Adrenal gland (tissue), 12 donors: Measurements from ENCODE around the gene COBLL1. TPM values are rescaled to one million over a fixed set of nuclear protein-coding genes. Genes with fewer than 3 reads are reported as not detected.

Experiments used
- DNase-seq, 7 donors: peaks; one replicate each; pipeline ENCODE4 v3.0.0-alpha.2; 2019 to 2020
- H3K27ac ChIP-seq, 5 donors: fragments of 200-600 bp; sonication (generic) in 4 of 5; 1 replicate in 3 of 5; 2 replicates in 2 of 5; pipeline versions ENCODE4 v1.5.1 to v1.8.0; 2016 to 2020; ENCODE audit warnings: mild to moderate bottlenecking in 1 of 5
- H3K27me3 ChIP-seq: fragments of 200-600 bp; 2 replicates; pipeline ENCODE4 v1.8.0; 2021
- H3K36me3 ChIP-seq, 2 donors: fragments of 200-600 bp; replicated peaks in 1 of 2; 1 replicate in 1 of 2; 2 replicates in 1 of 2; pipeline versions ENCODE4 v1.5.1 to v1.8.0; 2018 to 2022
- H3K4me1 ChIP-seq, 2 donors: fragments of 200-600 bp; replicated peaks in 1 of 2; 1 replicate in 1 of 2; 2 replicates in 1 of 2; pipeline versions ENCODE4 v1.5.1 to v1.8.0; 2018 to 2021
- H3K4me3 ChIP-seq, 4 donors: fragments of 200-600 bp; sonication (generic) in 3 of 4; one replicate each; pipeline ENCODE4 v1.5.1; 2016 to 2018
- H3K9me3 ChIP-seq, 3 donors: fragments of 200-600 bp; sonication (generic) in 1 of 3; replicated peaks in 1 of 3; 1 replicate in 2 of 3; 2 replicates in 1 of 3; pipeline versions ENCODE4 v1.5.1 to v1.8.0; 2016 to 2021
- CTCF ChIP-seq, 6 experiments: fragments of 450-650 bp in 4 of 6; fragments of 200-600 bp in 2 of 6; sonication (generic) in 1 of 6; IDR thresholded peaks; 1 replicate in 5 of 6; 2 replicates in 1 of 6; pipeline versions ENCODE4 v1.5.1 to v1.8.0; 2016 to 2021; ENCODE audit warnings: antibody characterized with exemption in 6 of 6, mild to moderate bottlenecking in 2 of 6, moderate library complexity in 1 of 6
- POLR2A ChIP-seq, 2 donors: fragments of 450-650 bp; IDR thresholded peaks; one replicate each; pipeline ENCODE4 v1.6.1; 2017; ENCODE audit warnings: antibody characterized with exemption in 2 of 2, mild to moderate bottlenecking in 2 of 2, moderate library complexity in 1 of 2
- WGBS, 4 donors: extraction: QIAGEN DNeasy Blood & Tissue Kit in 2 of 4; methylation state at CpG; one replicate each; pipeline versions ENCODE4 v1.1.5 to v1.1.7; 2013 to 2017; 5-methylcytosine and 5-hydroxymethylcytosine counted together
- intact Hi-C, 2 donors: fragments of 100-400 bp; cut with DNase I; formaldehyde crosslinking; loops; one replicate each; pipeline versions ENCODE4 v1.14.1 to v1.15.0; 2022 to 2023
- polyA plus RNA-seq, 3 donors: library from polyadenylated mRNA; stranded (reverse); fragments of 200-250 nt in 2 of 3; fragments of 350-450 nt in 1 of 3; fragmentation: Illumina TruSeq in 1 of 3; extraction: RNeasy Lipid Tissue Mini Kit (QIAGEN cat#74804) in 1 of 3; gene quantifications; one replicate each; pipeline ENCODE4 v1.2.3, GENCODE V29; 2013 to 2014
- total RNA-seq, 9 donors: library from RNA; depleted of rRNA in 4 of 9; stranded (reverse); fragments of >200 nt in 4 of 9; fragments of 120-200 nt in 1 of 9; fragmentation: NEBNext Ultra II Directional in 1 of 9; extraction: Animal tissue kit (Norgen Biotek cat#: 25700) in 1 of 9; gene quantifications; one replicate each; pipeline versions ENCODE4 v1.1.0 to v1.2.4, GENCODE V29; 2013 to 2023
- donor health status: healthy with polysubstance abuse.
- donor health status: Bipolar disorder and iron deficiency.
- donor health status: DM: yes; HTN: yes; CAD: no.
- donor health status: DM: no; HTN: no; CAD: no.
- donor health status: DM: no; HTN: no; CAD: no.
- donor health status: DM: yes; HTN: yes; CAD: no.

Gene COBLL1
- total and polyA plus RNA-seq, 12 donors, result 25.8 to 365 (median 212) TPM

GRCh38 chr2:164756773-164757172 is 84.8 kb downstream of the COBLL1 start:
- WGBS, 4 donors, result 43 to 67% (median 60%) methylated on average over 2 of the region's 2 CpGs
- TF ChIP-seq POLR2A (IDR thresholded peaks at IDR 0.05) (no peak), CTCF (IDR thresholded peaks at IDR 0.05) (no peak)

DNA sequence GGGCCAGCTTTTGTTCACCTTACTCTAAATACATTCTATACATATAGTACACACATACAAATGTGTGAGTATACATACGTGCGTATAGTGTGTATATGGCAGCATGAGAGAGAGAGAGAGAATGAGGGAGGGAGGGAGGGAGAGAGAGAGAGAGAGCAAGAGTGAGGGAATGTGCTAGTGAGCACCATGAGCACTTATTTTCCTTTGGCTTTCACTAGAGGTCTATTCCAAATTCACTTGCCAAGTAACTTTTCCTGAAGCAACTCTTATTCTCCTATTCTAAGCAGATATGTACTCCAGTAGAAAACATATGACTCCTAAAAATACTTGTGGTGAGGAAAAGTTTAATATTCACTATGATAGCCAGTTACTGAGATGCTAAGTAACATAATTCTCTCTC is 85.7 kb downstream of the COBLL1 start:
- Histone ChIP-seq H3K4me3 (no peak overlapping the region), H3K9me3 (no peaks in the 10 kb centered on the region), H3K27ac (peak overlapping the region in 1 of 5 donors; percentile 2), H3K36me3 (no peaks in the 10 kb centered on the region), H3K4me1 (peaks cover 6 to 24% of the 10 kb centered on the region in 2 donors), H3K27me3 (no peaks in the 10 kb centered on the region)
- no peak for TF ChIP-seq POLR2A (IDR thresholded peaks at IDR 0.05)
- TF ChIP-seq CTCF (IDR thresholded peaks at IDR 0.05), result no peak
- WGBS, 4 donors, result 81 to 100% (median 85%) methylated on average over 2 of the region's 2 CpGs
- DNase-seq, result no peak
- intact Hi-C loops, result no loop called here

More at GRCh38 chr2:164756773-164757172, 84.8 kb downstream of the COBLL1 start:
- no peak overlapping the region for H3K27ac ChIP-seq
- H3K4me1 ChIP-seq, result peaks cover 6 to 24% of the 10 kb centered on the region in 2 donors
- intact Hi-C loops, result no loop called here
- H3K9me3 ChIP-seq, result no peaks in the 10 kb centered on the region
- H3K4me3 ChIP-seq, result no peak overlapping the region
- H3K27me3 ChIP-seq, result no peaks in the 10 kb centered on the region
- DNase-seq, result no peak
- no peaks in the 10 kb centered on the region for H3K36me3 ChIP-seq

GRCh38 chr2:164754157-164755093 is 87.2 kb downstream of the COBLL1 start:
- DNase-seq, result no peak
- intact Hi-C loops, result no loop called here
- no peaks in the 10 kb centered on the region for H3K9me3 ChIP-seq
- H3K4me3 ChIP-seq, result no peak overlapping the region
- no peak overlapping the region for H3K27ac ChIP-seq
- H3K4me1 ChIP-seq, result peaks cover 6 to 34% of the 10 kb centered on the region in 2 donors
- H3K27me3 ChIP-seq, result no peaks in the 10 kb centered on the region
- 82 to 94% (median 89%) methylated on average over 10 of the region's 10 CpGs for WGBS, 4 donors
- no peaks in the 10 kb centered on the region for H3K36me3 ChIP-seq
- no peak for TF ChIP-seq CTCF (IDR thresholded peaks at IDR 0.05)

DNA sequence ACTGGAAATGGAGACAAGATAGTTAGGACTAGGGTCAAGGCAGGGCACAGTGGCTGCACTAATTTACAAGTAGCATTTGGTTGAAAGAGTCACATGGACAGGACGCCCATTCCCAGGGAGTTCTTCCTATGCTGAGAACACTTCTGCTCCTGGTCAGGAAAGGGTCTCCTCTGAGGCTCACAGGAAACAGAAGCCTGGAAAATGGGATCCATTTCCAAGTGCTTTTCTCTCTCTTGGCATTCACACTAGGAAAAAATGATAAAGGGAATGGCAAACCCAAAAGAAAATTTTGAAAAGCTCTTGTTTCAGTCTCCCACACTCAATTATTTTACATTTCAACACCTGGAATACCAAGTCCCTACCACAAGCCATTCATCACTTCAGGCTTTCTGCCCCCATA is 88.7 kb downstream of the COBLL1 start:
- Histone ChIP-seq H3K4me1 (peaks cover 6 to 37% of the 10 kb centered on the region in 2 donors), H3K27me3 (no peaks in the 10 kb centered on the region), H3K27ac (no peak overlapping the region), H3K4me3 (no peak overlapping the region), H3K36me3 (no peaks in the 10 kb centered on the region), H3K9me3 (no peaks in the 10 kb centered on the region)
- DNase-seq, result no peak
- TF ChIP-seq POLR2A (IDR thresholded peaks at IDR 0.05) (no peak), CTCF (IDR thresholded peaks at IDR 0.05) (no peak)
- intact Hi-C loops, result no loop called here
- WGBS, 4 donors, result 75 to 98% (median 85%) methylated on average over 1 of the region's 1 CpG
